CD4-positive, alpha-beta T cell treated with Interleukin-17A for 1 hour (primary cell): Measurements from ENCODE around the gene LRP2.

ENCODE experiments used
- DNase-seq: peaks from one replicate; pipeline ENCODE4 v3.0.0-alpha.2; 2020

Gene LRP2

GRCh38 chr2:169232551-169233154 lies 129.7 kb downstream of the LRP2 start:
- no peak for DNase-seq

- DNase-seq = no peak
Observed at GRCh38 chr2:169230204-169230603, 132.1 kb downstream of the LRP2 start.

GRCh38 chr2:169229590-169229989 lies 132.7 kb downstream of the LRP2 start:
- no peak for DNase-seq

GRCh38 chr2:169225906-169226305 lies 136.4 kb downstream of the LRP2 start:
- no peak for DNase-seq

GRCh38 chr2:169225233-169225750 lies 137.0 kb downstream of the LRP2 start:
- no peak for DNase-seq

GRCh38 chr2:169222665-169223064 lies 139.7 kb downstream of the LRP2 start:
- DNase-seq = no peak

- DNase-seq = no peak
Observed at GRCh38 chr2:169221745-169222369, 140.5 kb downstream of the LRP2 start.

- DNase-seq = no peak
Observed at GRCh38 chr2:169210917-169211316, 151.4 kb downstream of the LRP2 start.

- no peak for DNase-seq
Observed at GRCh38 chr2:169208026-169208425, 154.3 kb downstream of the LRP2 start.

GRCh38 chr2:169205176-169205575 lies 157.2 kb downstream of the LRP2 start:
- no peak for DNase-seq

GRCh38 chr2:169203952-169204351 lies 158.4 kb downstream of the LRP2 start:
- DNase-seq = no peak

- no peak for DNase-seq
Observed at GRCh38 chr2:169200756-169201155, 161.6 kb downstream of the LRP2 start.

GRCh38 chr2:169193618-169194017 lies 168.7 kb downstream of the LRP2 start:
- no peak for DNase-seq

GRCh38 chr2:169190197-169190775 lies 172.0 kb downstream of the LRP2 start:
- no peak for DNase-seq

GRCh38 chr2:169189132-169189531 lies 173.2 kb downstream of the LRP2 start:
- no peak for DNase-seq

- DNase-seq = no peak
Observed at GRCh38 chr2:169185711-169186110, 176.6 kb downstream of the LRP2 start.

GRCh38 chr2:169184074-169184473 lies 178.3 kb downstream of the LRP2 start:
- DNase-seq = no peak

- DNase-seq = no peak
Observed at GRCh38 chr2:169182573-169182972, 179.8 kb downstream of the LRP2 start.

GRCh38 chr2:169178804-169179390 lies 183.4 kb downstream of the LRP2 start:
- no peak for DNase-seq

- no peak for DNase-seq
Observed at GRCh38 chr2:169178364-169178763, 184.0 kb downstream of the LRP2 start.

GRCh38 chr2:169175112-169175511 lies 187.2 kb downstream of the LRP2 start:
- no peak for DNase-seq

- DNase-seq = no peak
Observed at GRCh38 chr2:169173876-169174275, 188.5 kb downstream of the LRP2 start.

- no peak for DNase-seq
Observed at GRCh38 chr2:169172914-169173313, 189.4 kb downstream of the LRP2 start.

GRCh38 chr2:169172151-169172735 lies 190.1 kb downstream of the LRP2 start:
- no peak for DNase-seq
